HG03457 (cell line): Measurements from ENCODE around the gene MSMP.

Experiments
- ATAC-seq: cut with Tn5 transposase; IDR thresholded peaks from one replicate; pipeline ENCODE4 v1.9.1; 2021; ENCODE audit warnings: moderate number of reproducible peaks; ENCODE audit not compliant: unreplicated experiment

MSMP gene

DNA sequence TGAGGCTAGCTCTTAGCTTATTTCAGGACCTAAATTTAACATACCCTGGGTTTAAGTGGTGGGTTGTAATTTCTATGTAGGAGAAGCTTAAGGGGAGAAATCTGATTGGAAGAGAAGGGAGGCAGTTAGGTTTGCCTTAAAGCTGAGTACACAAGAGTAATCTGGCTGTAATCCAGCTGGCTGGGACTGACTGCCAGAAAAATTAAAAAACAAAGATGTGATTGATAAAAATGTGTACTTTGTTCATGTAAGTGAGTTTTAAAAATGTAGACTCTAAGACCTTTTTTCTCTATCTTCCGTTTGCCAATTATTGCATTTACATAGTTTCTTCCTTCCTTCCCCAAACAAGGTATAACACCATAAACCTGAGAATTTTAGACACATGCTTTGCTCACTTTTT, 17.5 kb upstream of the MSMP start:
- ATAC-seq, result no peak

- no peak for ATAC-seq
These were observed 17.0 kb upstream of the MSMP start for GRCh38 chr9:35771075-35771433.

GRCh38 chr9:35769763-35770162, 15.7 kb upstream of the MSMP start:
- ATAC-seq, result no peak

DNA sequence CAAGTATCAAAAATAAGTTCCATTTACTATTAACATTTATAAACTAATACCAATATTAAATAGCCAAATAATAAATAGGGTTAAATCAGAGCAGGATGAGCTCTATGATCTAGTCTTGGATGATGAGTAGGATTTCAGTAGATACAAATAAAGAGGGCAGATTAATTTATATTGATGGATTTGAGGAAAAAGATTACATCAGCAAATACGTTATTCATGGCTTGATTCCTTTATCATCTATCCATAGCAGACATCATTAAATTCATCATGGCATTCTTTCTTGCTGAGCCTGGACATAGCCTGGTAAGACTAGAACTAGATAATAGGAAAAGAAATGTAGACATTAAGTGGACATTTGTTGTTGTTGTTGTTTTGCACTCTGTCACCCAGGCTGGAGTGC, 13.4 kb upstream of the MSMP start:
- ATAC-seq, result no peak

- ATAC-seq, result no peak
These were observed 12.9 kb upstream of the MSMP start for GRCh38 chr9:35766997-35767396.

- no peak for ATAC-seq
These were observed 9.7 kb upstream of the MSMP start for GRCh38 chr9:35763803-35764202.

DNA sequence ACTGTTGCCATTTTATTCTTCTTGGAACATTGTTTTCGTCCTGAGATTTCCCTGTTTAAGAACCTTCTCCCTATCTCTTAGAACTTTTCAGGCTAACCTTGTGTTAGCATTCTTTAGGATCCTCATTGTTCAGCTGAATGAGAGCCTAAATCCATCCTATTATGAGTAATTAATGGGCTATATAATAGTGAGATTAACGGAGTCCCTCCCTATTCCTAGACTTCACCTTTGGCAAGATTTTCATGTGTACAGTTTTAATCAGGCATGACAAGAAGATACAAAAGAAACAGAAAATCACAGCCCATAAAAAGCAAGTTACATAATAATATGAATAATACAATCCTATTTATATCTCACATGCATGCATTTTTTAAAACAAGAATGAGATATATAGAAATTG, 9.1 kb upstream of the MSMP start:
- ATAC-seq, result no peak

DNA sequence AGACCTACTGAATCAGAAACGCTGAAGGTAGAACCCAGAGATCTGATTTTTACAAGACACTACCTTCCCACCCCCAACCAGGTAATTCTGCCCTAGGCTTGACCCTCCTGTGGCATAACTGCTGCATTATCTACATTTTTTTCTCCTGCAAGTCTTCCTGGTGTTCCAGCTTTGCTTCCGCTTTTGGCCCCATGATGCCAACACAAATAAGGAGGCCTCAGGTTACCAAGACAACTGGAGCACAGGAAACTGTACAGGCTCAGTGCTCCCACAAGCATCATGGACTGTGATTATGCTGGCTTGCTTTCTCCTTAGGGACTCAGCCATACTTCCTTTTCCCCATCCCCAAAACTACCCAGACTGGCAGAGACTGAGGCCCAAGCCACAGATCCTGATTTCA, 6.6 kb upstream of the MSMP start:
- ATAC-seq, result no peak

GRCh38 chr9:35759795-35760194, 5.7 kb upstream of the MSMP start:
- no peak for ATAC-seq

- no peak for ATAC-seq
These were observed 4.5 kb upstream of the MSMP start for GRCh38 chr9:35758475-35759050.

DNA sequence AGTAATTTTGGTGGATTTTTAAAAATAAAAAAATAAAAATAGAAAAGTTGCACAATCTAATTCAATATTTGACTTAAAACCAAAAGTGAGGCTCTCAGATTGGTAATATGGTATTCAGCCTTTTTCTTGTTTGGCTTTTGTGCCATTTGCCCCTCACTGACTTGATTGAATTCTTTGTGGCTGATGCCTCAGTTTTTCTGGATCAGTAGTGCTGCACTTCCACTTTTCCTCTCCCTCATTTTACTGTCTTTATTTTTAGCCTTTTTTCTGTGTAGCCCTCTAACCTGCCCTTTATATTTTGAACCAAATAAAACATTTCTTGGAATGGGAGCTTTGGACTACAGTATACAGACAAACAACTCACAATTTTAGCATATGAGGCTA, 3.8 kb upstream of the MSMP start:
- ATAC-seq, result no peak

- ATAC-seq, result peak; percentile 26
These were observed 3.3 kb upstream of the MSMP start for GRCh38 chr9:35757226-35757891.

DNA sequence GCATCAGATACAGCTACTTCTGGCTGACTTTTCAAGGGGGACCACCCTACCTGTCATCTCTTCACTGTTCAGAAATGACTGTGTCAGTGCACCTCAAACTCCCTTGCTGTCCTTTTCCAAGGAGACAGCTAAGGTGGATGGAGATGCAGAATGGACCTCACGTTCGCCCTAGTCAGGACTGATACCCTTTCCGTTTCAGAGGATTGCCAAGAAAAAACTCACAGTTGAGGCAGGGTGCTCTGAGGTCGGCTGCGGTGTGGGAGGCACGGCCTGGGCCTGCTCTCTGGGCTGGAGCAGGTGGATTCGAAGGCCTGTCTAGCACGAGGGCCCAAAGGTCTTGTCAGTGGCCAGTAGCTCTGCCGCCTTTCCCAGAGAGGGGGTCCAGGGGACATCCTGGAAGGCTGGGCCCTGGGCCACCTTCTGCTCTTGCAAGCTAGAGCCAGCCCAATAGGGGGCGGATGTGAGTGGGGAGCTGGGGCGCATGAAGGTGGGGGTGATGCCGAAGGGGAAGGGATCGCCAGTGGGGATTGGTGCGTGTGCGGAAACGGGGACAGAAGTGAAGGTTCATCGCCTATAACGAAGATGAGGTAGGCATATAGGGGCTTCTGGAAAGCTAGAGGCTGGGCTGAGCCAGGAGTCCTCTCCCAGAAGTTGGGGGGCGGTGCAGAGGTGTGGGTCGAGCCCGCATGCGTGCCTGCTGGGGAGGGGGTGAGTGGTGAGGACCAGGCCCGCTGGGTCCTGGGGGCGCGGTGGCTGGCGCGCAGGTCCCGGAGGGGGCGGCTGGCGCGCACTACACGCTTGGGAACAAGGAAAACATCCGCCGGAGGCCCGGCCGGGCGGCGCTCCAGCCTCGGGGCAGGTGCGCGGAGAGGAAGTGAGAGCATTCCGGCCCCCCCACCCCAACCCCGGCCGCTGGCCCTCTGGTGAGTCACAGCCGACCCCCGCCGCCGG, 2.5 kb upstream of the MSMP start:
- ATAC-seq, result peak; percentile 42

DNA sequence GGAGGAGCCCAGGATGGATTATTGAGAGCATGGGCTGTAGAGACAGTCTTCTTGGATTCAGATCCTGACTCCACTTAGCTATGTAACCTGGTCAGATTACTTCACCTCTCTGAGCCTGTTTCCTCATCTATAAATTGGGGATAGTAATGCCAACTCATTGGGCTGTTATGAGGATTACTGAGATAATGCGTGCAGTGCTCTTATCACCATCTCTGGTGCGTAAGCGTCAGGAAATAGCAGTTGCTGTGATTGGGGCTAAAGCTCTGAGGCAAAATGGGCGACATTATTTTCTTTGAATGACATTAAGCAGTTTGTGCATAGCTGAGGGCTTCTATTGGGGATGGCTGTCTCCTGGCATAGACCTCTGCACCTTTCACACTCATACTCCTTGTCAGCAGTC, 995 bp upstream of the MSMP start:
- ATAC-seq, result no peak

DNA sequence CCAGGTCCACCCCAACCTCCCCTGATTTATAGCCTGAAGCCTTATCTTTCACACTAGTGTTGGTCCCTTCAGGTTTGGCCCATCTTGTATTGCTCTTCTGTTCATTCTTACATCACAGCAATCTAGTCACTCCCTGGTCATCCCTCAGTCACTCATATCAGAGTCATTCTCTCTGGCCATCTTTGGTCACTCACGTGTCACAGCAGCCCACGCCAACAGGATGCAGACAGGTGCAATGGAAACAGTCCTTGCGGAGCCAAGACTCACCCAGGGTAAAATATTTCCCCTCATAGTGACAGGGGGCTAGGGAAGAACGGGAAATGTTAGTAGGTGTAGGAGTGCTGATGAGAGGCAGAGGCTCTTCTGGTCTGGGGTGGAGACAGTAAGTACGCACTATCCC, 610 bp downstream of the MSMP start:
- no peak for ATAC-seq

DNA sequence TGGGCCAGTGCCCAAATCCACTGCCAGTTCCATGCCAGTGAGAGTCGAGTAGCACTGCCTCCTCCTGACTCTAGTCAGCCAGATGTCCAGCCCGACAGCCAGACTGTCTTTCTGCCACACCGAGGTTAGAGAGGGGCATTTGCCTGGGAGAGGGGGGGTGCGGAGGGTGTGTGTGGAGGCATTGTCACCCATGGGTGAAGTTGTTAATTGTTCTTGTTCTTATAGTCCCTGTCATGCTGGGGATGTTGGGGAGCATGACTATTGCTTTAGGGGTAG, 3.9 kb downstream of the MSMP start:
- no peak for ATAC-seq

- peak; percentile 20 for ATAC-seq
These were observed 4.4 kb downstream of the MSMP start for GRCh38 chr9:35749515-35750255.

DNA sequence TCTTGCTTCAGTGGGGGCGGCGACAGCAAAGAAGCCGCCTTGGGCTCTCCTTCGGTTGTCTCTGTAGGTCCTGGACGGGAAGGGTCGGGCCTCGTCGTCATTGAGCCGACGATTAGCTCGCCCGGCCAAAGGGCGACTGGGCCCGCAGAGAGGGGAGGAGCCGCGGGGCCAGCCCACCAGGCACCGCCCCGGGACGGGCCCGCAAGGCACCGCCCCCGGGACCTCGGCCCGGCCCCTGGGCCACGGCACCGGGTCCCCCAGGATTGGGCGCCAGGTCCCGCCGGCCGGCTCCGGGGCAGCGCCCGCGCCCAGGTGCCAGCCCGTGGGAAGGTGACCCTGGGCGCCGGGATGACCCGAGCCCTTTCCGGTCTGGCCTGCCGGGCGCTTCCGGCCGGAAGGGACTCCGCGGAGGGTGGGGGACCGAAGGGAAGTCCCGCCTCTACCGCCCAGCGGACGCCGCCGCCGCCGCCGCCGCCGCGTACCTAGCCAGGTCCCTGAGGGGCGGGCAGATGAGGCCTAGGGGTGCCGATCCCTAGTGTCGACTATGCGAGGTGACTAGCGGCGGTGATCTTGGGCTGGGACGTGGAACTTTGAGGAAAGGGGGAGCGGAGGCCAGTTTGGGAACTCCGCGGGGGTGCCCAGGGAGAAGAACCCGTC, 5.1 kb downstream of the MSMP start, which contains the start of the genes GBA2 and RGP1:
Gene GBA2 (minus strand): TSS at position 371 of the 657 bp plus-strand sequence. CDS start 524 bp downstream, outside the sequence.
Gene RGP1 (plus strand): TSS at position 430 of the 657 bp plus-strand sequence. CDS start 469 bp downstream, outside the sequence.
- ATAC-seq, result peak; percentile 58

GRCh38 chr9:35748242-35748857, 5.7 kb downstream of the MSMP start:
- ATAC-seq, result peak; percentile 2

DNA sequence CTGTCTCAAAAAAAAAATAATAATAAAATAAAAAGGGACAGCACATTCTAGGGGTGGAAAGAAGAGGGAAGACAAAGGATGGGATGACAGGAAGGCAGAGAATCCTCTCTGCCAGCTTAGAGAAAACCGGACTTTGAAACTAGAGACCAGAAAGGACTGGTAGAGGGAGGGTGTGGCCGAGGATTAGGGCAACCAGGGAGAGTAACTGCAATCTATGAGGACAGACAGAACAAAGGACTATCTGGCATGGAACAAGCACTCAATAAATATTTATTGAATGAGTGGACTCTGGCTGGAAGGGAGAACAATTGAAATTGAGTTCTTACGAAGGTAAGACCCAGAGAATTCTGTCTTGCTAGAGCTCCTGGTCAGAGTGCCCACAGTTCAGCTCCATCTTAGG, 7.5 kb downstream of the MSMP start:
- ATAC-seq, result no peak
